Activated naive CD8-positive, alpha-beta T cell treated with anti-CD3 and anti-CD28 coated beads, Interleukin-2, amount 50 U/mL, for 24 hours (primary cell): ENCODE results near the gene UBE2D2.
A peak's percentile ranks its signal among the peaks of the same experiment; 100 is the strongest.

Experiments
- ATAC-seq: fragments of 150-1000 bp; cut with Tn5 transposase; one replicate; pipeline ENCODE4 v1.10.0; 2021
- DNase-seq: peaks from one replicate; pipeline ENCODE4 v3.0.0; 2021
- H3K27ac Mint-ChIP-seq: one replicate; pipeline ENCODE4 v1.8.0; 2021; ENCODE audit warnings: mild to moderate bottlenecking, mixed read lengths
- H3K27me3 Mint-ChIP-seq: one replicate; pipeline ENCODE4 v1.8.0; 2021; ENCODE audit warnings: mixed read lengths
- H3K36me3 Mint-ChIP-seq: one replicate; pipeline ENCODE4 v1.8.0; 2021; ENCODE audit warnings: low read depth, mixed read lengths
- H3K4me1 Mint-ChIP-seq: one replicate; pipeline ENCODE4 v1.8.0; 2021; ENCODE audit warnings: mixed read lengths
- H3K4me3 Mint-ChIP-seq: one replicate; pipeline ENCODE4 v1.8.0; 2021; ENCODE audit warnings: mild to moderate bottlenecking, moderate library complexity, mixed read lengths
- H3K9me3 Mint-ChIP-seq: one replicate; pipeline ENCODE4 v1.8.0; 2021; ENCODE audit warnings: mixed read lengths

UBE2D2 gene

DNA sequence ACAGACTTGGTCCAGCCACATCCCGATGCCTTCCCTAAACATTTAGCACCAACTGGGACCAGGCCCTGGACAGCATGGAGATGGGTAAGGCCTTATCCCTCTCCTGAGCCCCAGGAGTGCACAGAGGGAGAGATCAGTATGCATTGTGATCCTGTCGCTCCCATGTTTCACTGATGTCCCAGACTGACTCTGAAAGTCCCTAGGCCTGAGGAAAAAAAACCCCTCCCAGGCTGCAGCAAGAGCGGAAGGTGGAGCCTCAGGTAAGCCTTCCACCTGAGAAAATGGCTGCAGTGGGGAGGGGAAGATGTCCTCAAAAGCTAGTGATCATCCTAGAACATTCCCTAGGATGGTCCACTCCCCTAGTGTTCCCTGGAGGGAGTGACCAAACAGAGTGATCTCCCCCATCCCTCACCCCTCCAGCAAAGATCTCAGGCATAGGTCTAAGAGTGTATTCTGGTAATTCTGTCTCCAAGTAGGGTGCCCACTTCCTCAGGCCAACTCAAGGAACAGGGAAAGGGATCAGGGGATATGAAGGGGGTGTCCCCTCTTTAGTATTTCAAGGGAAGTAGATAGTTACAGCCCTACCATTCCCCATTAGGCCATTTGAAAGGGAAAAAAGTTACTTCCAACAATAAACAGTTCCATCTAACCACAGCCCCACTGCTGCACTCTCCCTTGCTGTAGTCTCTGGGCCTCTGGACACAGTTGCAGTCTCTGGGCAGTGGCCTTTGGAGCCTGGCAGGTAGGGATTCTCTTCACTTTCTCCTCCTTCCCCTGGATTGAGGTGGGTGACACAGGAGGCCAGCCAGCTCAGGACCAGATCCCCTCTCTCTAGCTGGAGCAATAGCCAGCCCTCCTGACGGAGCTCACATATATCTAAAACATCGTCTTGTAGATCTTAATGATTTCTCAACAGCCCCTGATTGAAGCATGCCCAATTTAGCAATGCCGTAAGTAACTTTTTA, 80.3 kb downstream of the UBE2D2 start:
- H3K9me3 Mint-ChIP-seq, result no peaks in the 10 kb centered on the region
- peaks cover 6% of the 10 kb centered on the region for H3K36me3 Mint-ChIP-seq
- DNase-seq (no peak), ATAC-seq (no peak)
- no peak overlapping the region for H3K27ac Mint-ChIP-seq
- H3K27me3 Mint-ChIP-seq, result peaks cover 4% of the 10 kb centered on the region
- no peak overlapping the region for H3K4me3 Mint-ChIP-seq
- H3K4me1 Mint-ChIP-seq, result peaks cover 26% of the 10 kb centered on the region

GRCh38 chr5:139642213-139642612, 81.1 kb downstream of the UBE2D2 start:
- no peak for ATAC-seq
- Mint-ChIP-seq H3K4me1 (peaks cover 23% of the 10 kb centered on the region), H3K36me3 (no peaks in the 10 kb centered on the region), H3K27ac (no peak overlapping the region), H3K9me3 (no peaks in the 10 kb centered on the region), H3K27me3 (peaks cover 12% of the 10 kb centered on the region), H3K4me3 (no peak overlapping the region)
- DNase-seq, result no peak

GRCh38 chr5:139642891-139643871, 82.0 kb downstream of the UBE2D2 start:
- DNase-seq, result no peak
- H3K4me1 Mint-ChIP-seq, result peaks cover 27% of the 10 kb centered on the region
- no peak overlapping the region for H3K27ac Mint-ChIP-seq

GRCh38 chr5:139644001-139644456, 82.9 kb downstream of the UBE2D2 start:
- H3K27ac Mint-ChIP-seq, result no peak overlapping the region
- H3K4me1 Mint-ChIP-seq, result peaks cover 21% of the 10 kb centered on the region
- H3K9me3 Mint-ChIP-seq, result no peaks in the 10 kb centered on the region
- H3K36me3 Mint-ChIP-seq, result no peaks in the 10 kb centered on the region
- H3K4me3 Mint-ChIP-seq, result no peak overlapping the region
- H3K27me3 Mint-ChIP-seq, result peaks cover 19% of the 10 kb centered on the region
- DNase-seq (no peak), ATAC-seq (no peak)

More at GRCh38 chr5:139642891-139643871, 82.0 kb downstream of the UBE2D2 start:
- ATAC-seq, result no peak
- no peaks in the 10 kb centered on the region for H3K36me3 Mint-ChIP-seq
- H3K27me3 Mint-ChIP-seq, result peaks cover 19% of the 10 kb centered on the region
- no peak overlapping the region for H3K4me3 Mint-ChIP-seq
- no peaks in the 10 kb centered on the region for H3K9me3 Mint-ChIP-seq

DNA sequence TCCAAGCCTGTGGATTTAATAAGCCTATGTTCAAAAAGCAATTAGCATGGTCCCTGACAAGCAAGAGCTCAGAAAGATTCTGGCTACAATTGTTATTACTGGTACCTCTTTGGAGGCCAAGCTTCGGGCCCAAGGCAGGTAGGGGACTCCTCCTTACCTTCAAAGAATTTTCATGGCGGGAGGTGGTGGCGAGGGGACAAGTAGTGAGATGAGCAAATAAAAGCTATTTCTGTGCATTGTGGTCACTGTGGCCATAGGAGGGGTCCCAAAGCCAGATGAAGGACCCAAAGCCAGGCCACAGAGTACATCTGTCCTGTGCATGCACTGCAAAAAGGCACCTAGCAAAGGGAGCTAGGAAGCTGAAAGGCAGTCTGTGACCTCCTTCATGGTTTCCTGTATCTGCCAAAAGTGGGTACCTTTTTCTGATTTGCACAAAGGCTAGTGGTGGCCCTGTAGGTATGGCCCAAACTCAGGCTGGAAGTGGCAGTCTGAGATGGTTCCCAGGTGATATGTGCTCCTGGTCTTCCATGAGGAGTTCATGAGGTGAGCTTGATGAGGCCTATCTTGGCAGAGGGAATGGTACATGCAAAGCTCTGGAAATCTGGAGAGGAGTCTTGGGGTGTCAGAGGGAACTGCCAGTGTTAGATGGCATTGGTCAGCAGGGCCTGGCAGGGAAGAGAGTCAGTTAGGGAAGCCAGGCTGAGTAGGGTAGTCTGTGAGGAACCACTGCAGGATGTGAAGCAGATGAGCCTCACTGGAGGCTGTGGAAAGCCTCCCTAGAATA, 83.7 kb downstream of the UBE2D2 start:
- peaks cover 23% of the 10 kb centered on the region for H3K4me1 Mint-ChIP-seq
- H3K9me3 Mint-ChIP-seq, result no peaks in the 10 kb centered on the region
- no peak overlapping the region for H3K27ac Mint-ChIP-seq
- H3K4me3 Mint-ChIP-seq, result no peak overlapping the region
- no peak for ATAC-seq
- no peaks in the 10 kb centered on the region for H3K36me3 Mint-ChIP-seq
- DNase-seq, result no peak
- H3K27me3 Mint-ChIP-seq, result peaks cover 26% of the 10 kb centered on the region

DNA sequence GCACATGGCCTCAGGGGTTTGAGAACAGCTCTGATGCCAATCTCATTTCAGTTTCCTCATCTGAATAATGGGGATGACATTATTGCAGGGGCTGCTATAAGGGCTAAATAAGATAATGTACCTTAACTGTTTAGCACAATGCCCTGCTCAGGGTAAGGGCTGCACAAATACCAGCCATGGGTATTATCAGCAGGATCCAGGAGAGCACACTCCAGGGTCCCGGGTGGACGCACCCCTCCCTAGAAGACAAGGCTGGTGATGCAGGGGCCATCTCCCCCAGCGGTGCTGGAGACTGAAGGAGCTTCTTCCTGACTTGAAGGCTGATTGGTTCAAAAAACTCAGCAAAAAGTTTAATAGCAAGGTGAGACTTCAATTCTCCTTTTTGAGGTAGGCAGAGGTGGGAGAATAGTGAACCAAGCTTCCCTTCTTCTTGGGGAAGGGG, 84.3 kb downstream of the UBE2D2 start:
- DNase-seq, result no peak
- Mint-ChIP-seq H3K4me3 (no peak overlapping the region), H3K27ac (no peak overlapping the region), H3K27me3 (peaks cover 29% of the 10 kb centered on the region), H3K36me3 (no peaks in the 10 kb centered on the region), H3K4me1 (peaks cover 26% of the 10 kb centered on the region), H3K9me3 (no peaks in the 10 kb centered on the region)
- ATAC-seq, result no peak

- no peaks in the 10 kb centered on the region for H3K9me3 Mint-ChIP-seq
- no peak overlapping the region for H3K27ac Mint-ChIP-seq
- H3K4me1 Mint-ChIP-seq, result peaks cover 32% of the 10 kb centered on the region
- DNase-seq (no peak), ATAC-seq (no peak)
- peaks cover 32% of the 10 kb centered on the region for H3K27me3 Mint-ChIP-seq
- H3K4me3 Mint-ChIP-seq, result no peak overlapping the region
- no peaks in the 10 kb centered on the region for H3K36me3 Mint-ChIP-seq
These were observed 85.0 kb downstream of the UBE2D2 start for GRCh38 chr5:139646111-139646510.

- peaks cover 38% of the 10 kb centered on the region for H3K27me3 Mint-ChIP-seq
- no peaks in the 10 kb centered on the region for H3K36me3 Mint-ChIP-seq
- no peaks in the 10 kb centered on the region for H3K9me3 Mint-ChIP-seq
- H3K4me1 Mint-ChIP-seq, result peaks cover 36% of the 10 kb centered on the region
- DNase-seq (no peak), ATAC-seq (no peak)
- peak overlapping the region; percentile 4 for H3K4me3 Mint-ChIP-seq
- no peak overlapping the region for H3K27ac Mint-ChIP-seq
These were observed 85.9 kb downstream of the UBE2D2 start for GRCh38 chr5:139646912-139647505.

GRCh38 chr5:139647506-139648204, 86.5 kb downstream of the UBE2D2 start:
- no peak for ATAC-seq
- Mint-ChIP-seq H3K9me3 (no peaks in the 10 kb centered on the region), H3K27me3 (peaks cover 42% of the 10 kb centered on the region), H3K4me3 (peak overlapping the region; percentile 4), H3K27ac (no peak overlapping the region), H3K36me3 (no peaks in the 10 kb centered on the region), H3K4me1 (peaks cover 42% of the 10 kb centered on the region)
- no peak for DNase-seq

DNA sequence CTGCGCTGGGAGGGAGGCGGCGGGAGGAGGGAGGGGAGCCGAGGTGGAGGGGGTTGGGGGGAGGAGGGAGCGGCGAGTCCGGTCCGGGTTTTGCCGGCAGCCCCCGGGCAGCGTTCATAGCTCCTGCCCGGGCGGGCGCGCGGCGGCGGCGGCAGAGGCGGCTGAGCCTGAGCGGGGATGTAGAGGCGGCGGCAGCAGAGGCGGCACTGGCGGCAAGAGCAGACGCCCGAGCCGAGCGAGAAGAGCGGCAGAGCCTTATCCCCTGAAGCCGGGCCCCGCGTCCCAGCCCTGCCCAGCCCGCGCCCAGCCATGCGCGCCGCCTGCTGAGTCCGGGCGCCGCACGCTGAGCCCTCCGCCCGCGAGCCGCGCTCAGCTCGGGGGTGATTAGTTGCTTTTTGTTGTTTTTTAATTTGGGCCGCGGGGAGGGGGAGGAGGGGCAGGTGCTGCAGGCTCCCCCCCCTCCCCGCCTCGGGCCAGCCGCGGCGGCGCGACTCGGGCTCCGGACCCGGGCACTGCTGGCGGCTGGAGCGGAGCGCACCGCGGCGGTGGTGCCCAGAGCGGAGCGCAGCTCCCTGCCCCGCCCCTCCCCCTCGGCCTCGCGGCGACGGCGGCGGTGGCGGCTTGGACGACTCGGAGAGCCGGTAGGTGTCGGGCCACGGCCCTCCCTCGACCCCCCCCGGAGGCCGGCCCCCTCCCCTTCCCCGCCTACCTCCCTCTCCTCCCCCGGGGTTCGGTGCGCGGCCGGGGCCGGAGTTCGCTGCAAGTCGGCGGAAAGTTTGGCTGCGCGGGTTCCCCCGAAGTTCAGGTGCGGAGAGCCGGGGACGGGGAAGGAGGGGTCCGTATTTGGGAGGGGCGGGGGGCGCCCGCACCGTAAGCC, 87.3 kb downstream of the UBE2D2 start, which contains the start of gene CXXC5:
Gene CXXC5 (plus strand): TSS at position 145 of the 877 bp plus-strand sequence. CDS start 32,175 bp downstream, outside the sequence.
- ATAC-seq (peak; percentile 45), DNase-seq (peak; percentile 72)
- Mint-ChIP-seq H3K27ac (no peak within 1 kb of the TSS), H3K36me3 (no peaks in the 10 kb centered on the region), H3K27me3 (peaks cover 47% of the 10 kb centered on the region), H3K4me3 (peak within 1 kb of the TSS; percentile 83), H3K9me3 (no peaks in the 10 kb centered on the region), H3K4me1 (peaks cover 49% of the 10 kb centered on the region)

- no peak for ATAC-seq
- no peak for DNase-seq
These were observed 88.2 kb downstream of the UBE2D2 start for GRCh38 chr5:139649082-139649991.

More at GRCh38 chr5:139649082-139649991, 88.2 kb downstream of the UBE2D2 start:
- H3K27me3 Mint-ChIP-seq, result peaks cover 50% of the 10 kb centered on the region
- H3K9me3 Mint-ChIP-seq, result no peaks in the 10 kb centered on the region
- peak overlapping the region; percentile 65 for H3K27ac Mint-ChIP-seq
- peaks cover 56% of the 10 kb centered on the region for H3K4me1 Mint-ChIP-seq
- H3K4me3 Mint-ChIP-seq, result peak overlapping the region; percentile 83
- H3K36me3 Mint-ChIP-seq, result no peaks in the 10 kb centered on the region
